H9 (cell line): ENCODE results near the gene PHAX. TPM values are rescaled to one million over a fixed set of nuclear protein-coding genes. Genes with fewer than 3 reads are reported as not detected.

ENCODE experiments used
- DNase-seq: peaks from one replicate; pipeline ENCODE4 v3.0.0-alpha.2; 2017
- H2AFZ ChIP-seq: one replicate; pipeline ENCODE4 v1.6.1; 2013; ENCODE audit warnings: mild to moderate bottlenecking, low read length, control low read depth, moderate library complexity
- H2AK5ac ChIP-seq: 2 replicates; pipeline ENCODE4 v1.6.1; 2013; ENCODE audit warnings: low read length, control low read depth, mixed read lengths; ENCODE audit not compliant: insufficient read length
- H2BK120ac ChIP-seq: one replicate; pipeline ENCODE4 v1.6.1; 2013; ENCODE audit warnings: low read depth, mild to moderate bottlenecking, low read length, control low read depth, inconsistent platforms; ENCODE audit not compliant: poor library complexity, severe bottlenecking
- H2BK12ac ChIP-seq: 2 replicates; pipeline ENCODE4 v1.6.1; 2013; ENCODE audit warnings: low read length, control low read depth, mixed read lengths, low read depth; ENCODE audit not compliant: insufficient read length
- H2BK15ac ChIP-seq: 2 replicates; pipeline ENCODE4 v1.6.1; 2013; ENCODE audit warnings: low read depth, low read length, control low read depth
- H2BK20ac ChIP-seq: one replicate; pipeline ENCODE4 v1.6.1; 2013; ENCODE audit warnings: low read depth, mild to moderate bottlenecking, low read length, control low read depth, inconsistent platforms; ENCODE audit not compliant: poor library complexity, severe bottlenecking
- H2BK5ac ChIP-seq: 2 replicates; pipeline ENCODE4 v1.6.1; 2013; ENCODE audit warnings: low read length, control low read depth, mixed read lengths; ENCODE audit not compliant: insufficient read length
- H3K14ac ChIP-seq: 2 replicates; pipeline ENCODE4 v1.6.1; 2013; ENCODE audit warnings: low read length, control low read depth; ENCODE audit not compliant: insufficient read depth
- H3K18ac ChIP-seq: 2 replicates; pipeline ENCODE4 v1.6.1; 2013; ENCODE audit warnings: low read depth, mild to moderate bottlenecking, mixed read lengths, low read length, control low read depth; ENCODE audit not compliant: insufficient read length
- H3K23ac ChIP-seq: 2 replicates; pipeline ENCODE4 v1.6.1; 2013; ENCODE audit warnings: low read length, control low read depth, mixed read lengths, low read depth; ENCODE audit not compliant: insufficient read length
- H3K23me2 ChIP-seq: 2 replicates; pipeline ENCODE4 v1.6.1; 2013; ENCODE audit warnings: low read depth, mild to moderate bottlenecking, mixed read lengths, low read length, control low read depth; ENCODE audit not compliant: insufficient read length, poor library complexity, severe bottlenecking
- H3K27ac ChIP-seq: 2 replicates; pipeline ENCODE4 v1.5.1; 2013; ENCODE audit warnings: low read length, control low read depth, mixed read lengths, low read depth; ENCODE audit not compliant: insufficient read length
- H3K27me3 ChIP-seq: 2 replicates; pipeline ENCODE4 v1.6.1; 2013; ENCODE audit warnings: low read length, control low read depth, inconsistent platforms; ENCODE audit not compliant: insufficient read depth
- H3K4ac ChIP-seq: 2 replicates; pipeline ENCODE4 v1.6.1; 2013; ENCODE audit warnings: low read depth, mild to moderate bottlenecking, control low read depth, inconsistent platforms, low read length, moderate library complexity
- H3K4me1 ChIP-seq: 2 replicates; pipeline ENCODE4 v1.6.1; 2013; ENCODE audit warnings: low read length, control low read depth, inconsistent platforms; ENCODE audit not compliant: insufficient read depth
- H3K4me2 ChIP-seq: 2 replicates; pipeline ENCODE4 v1.6.1; 2013; ENCODE audit warnings: low read length, control low read depth, mixed read lengths; ENCODE audit not compliant: insufficient read length, insufficient read depth
- H3K56ac ChIP-seq: 2 replicates; pipeline ENCODE4 v1.6.1; 2013; ENCODE audit warnings: low read depth, mild to moderate bottlenecking, mixed read lengths, low read length, control low read depth; ENCODE audit not compliant: insufficient read length
- H3K79me1 ChIP-seq: 2 replicates; pipeline ENCODE4 v1.6.1; 2013; ENCODE audit warnings: low read depth, mild to moderate bottlenecking, moderate library complexity, low read length, control low read depth, inconsistent platforms; ENCODE audit not compliant: insufficient read depth, poor library complexity, severe bottlenecking
- H3K79me2 ChIP-seq: 2 replicates; pipeline ENCODE4 v1.6.1; 2013; ENCODE audit warnings: low read length, control low read depth, inconsistent platforms; ENCODE audit not compliant: insufficient read depth
- H3K9ac ChIP-seq: 2 replicates; pipeline ENCODE4 v1.6.1; 2013; ENCODE audit warnings: low read length, control low read depth, mixed read lengths; ENCODE audit not compliant: insufficient read length; ENCODE audit errors: extremely low read depth
- H3K9me3 ChIP-seq: one replicate; pipeline ENCODE4 v1.6.1; 2013; ENCODE audit warnings: low read depth, low read length, inconsistent platforms; ENCODE audit not compliant: control insufficient read depth
- H3T11ph ChIP-seq: one replicate; pipeline ENCODE4 v1.6.1; 2013; ENCODE audit warnings: mild to moderate bottlenecking, low read length, control low read depth, inconsistent platforms
- H4K20me1 ChIP-seq: one replicate; pipeline ENCODE4 v1.6.1; 2013; ENCODE audit not compliant: control insufficient read depth, insufficient read length, insufficient read depth
- H4K5ac ChIP-seq: 2 replicates; pipeline ENCODE4 v1.6.1; 2013; ENCODE audit warnings: low read depth, mild to moderate bottlenecking, mixed read lengths, low read length, control low read depth; ENCODE audit not compliant: insufficient read length
- H4K8ac ChIP-seq: replicated peaks from 2 replicates; pipeline ENCODE4 v1.6.1; 2013; ENCODE audit warnings: low read length, control low read depth, mixed read lengths, low read depth; ENCODE audit not compliant: insufficient read length
- H4K91ac ChIP-seq: 2 replicates; pipeline ENCODE4 v1.6.1; 2013; ENCODE audit warnings: low read depth, mild to moderate bottlenecking, moderate library complexity, mixed read lengths, low read length, control low read depth; ENCODE audit not compliant: insufficient read length
- H3K27ac Mint-ChIP-seq, 3 experiments: 2 replicates in 2 of 3; 3 replicates in 1 of 3; pipeline ENCODE4 v1.8.0; 2020 to 2021; ENCODE audit warnings: mixed read lengths in 3 of 3, mild to moderate bottlenecking in 1 of 3, moderate library complexity in 1 of 3
- H3K27me3 Mint-ChIP-seq: 2 replicates; pipeline ENCODE4 v1.8.0; 2021; ENCODE audit warnings: low read depth, mild to moderate bottlenecking, moderate library complexity, mixed read lengths
- H3K36me3 Mint-ChIP-seq, 3 experiments: 2 replicates in 2 of 3; 3 replicates in 1 of 3; pipeline ENCODE4 v1.8.0; 2020 to 2021; ENCODE audit warnings: low read depth in 3 of 3, mixed read lengths in 3 of 3; ENCODE audit not compliant: insufficient read depth in 1 of 3
- H3K4me1 Mint-ChIP-seq, 2 experiments: 2 replicates each; pipeline ENCODE4 v1.8.0; 2020; ENCODE audit warnings: mixed read lengths in 2 of 2
- H3K4me3 Mint-ChIP-seq, 2 experiments: 2 replicates in 1 of 2; 3 replicates in 1 of 2; pipeline ENCODE4 v1.8.0; 2020 to 2021; ENCODE audit warnings: mild to moderate bottlenecking in 2 of 2, mixed read lengths in 2 of 2, moderate library complexity in 1 of 2
- H3K9me3 Mint-ChIP-seq, 2 experiments: 2 replicates in 1 of 2; 3 replicates in 1 of 2; pipeline ENCODE4 v1.8.0; 2020; ENCODE audit warnings: mild to moderate bottlenecking in 2 of 2, mixed read lengths in 2 of 2, moderate library complexity in 1 of 2
- CTCF ChIP-seq: fragments of 200-600 bp; sonication (generic); conservative IDR thresholded peaks from 3 replicates; pipeline ENCODE4 v1.8.0; 2021; ENCODE audit warnings: antibody characterized with exemption, mild to moderate bottlenecking
- WGBS: extraction: QIAGEN DNeasy Blood & Tissue Kit; methylation state at CpG from one replicate; pipeline ENCODE4 v1.1.7; 2013; ENCODE audit warnings: missing lambda C conversion rate, low lambda C conversion rate, mixed read lengths; ENCODE audit not compliant: insufficient read length; ENCODE audit errors: extremely low coverage; 5-methylcytosine and 5-hydroxymethylcytosine counted together
- total RNA-seq: library from RNA; stranded (reverse); gene quantifications from 2 replicates; pipeline ENCODE4 v1.2.1, GENCODE V29; 2021

The PHAX gene
- total RNA-seq, 1 experiment from 2014 or later = 65.6 TPM

- WGBS = no CpG with 5 or more reads among the region's 10 CpGs
- no peak for DNase-seq
- Histone ChIP-seq H3K56ac (no peak overlapping the region), H3K9ac (no peak overlapping the region), H3K27me3 (no peaks in the 10 kb centered on the region), H3K4me2 (no peak overlapping the region), H2BK5ac (no peak overlapping the region), H3K23ac (no peak overlapping the region), H3T11ph (no peak overlapping the region), H2BK20ac (no peak overlapping the region), H3K4ac (no peak overlapping the region), H3K9me3 (no peaks in the 10 kb centered on the region), H3K79me2 (no peaks in the 10 kb centered on the region), H3K27ac (no peak overlapping the region), H4K91ac (no peak overlapping the region), H4K8ac (no peak overlapping the region), H3K4me1 (no peaks in the 10 kb centered on the region), H3K14ac (no peak overlapping the region), H3K18ac (no peak overlapping the region), H2AFZ (no peak overlapping the region), H2BK12ac (no peak overlapping the region), H3K79me1 (peaks cover 3% of the 10 kb centered on the region), H2AK5ac (no peak overlapping the region), H4K5ac (no peak overlapping the region), H2BK15ac (no peak overlapping the region), H3K23me2 (no peaks in the 10 kb centered on the region), H2BK120ac (no peak overlapping the region), H4K20me1 (no peaks in the 10 kb centered on the region)
- H3K27ac Mint-ChIP-seq = no peak overlapping the region
- no peaks in the 10 kb centered on the region for H3K9me3 Mint-ChIP-seq
- H3K4me1 Mint-ChIP-seq = no peaks in the 10 kb centered on the region
- no peak overlapping the region for H3K4me3 Mint-ChIP-seq
- H3K36me3 Mint-ChIP-seq = peaks cover 48 to 78% (median 76%) of the 10 kb centered on the region in 3 experiments; a peak in 6 of 7 replicates
- no peaks in the 10 kb centered on the region for H3K27me3 Mint-ChIP-seq
- no peak for TF ChIP-seq CTCF
Measured at GRCh38 chr5:126575644-126576043, 25.1 kb upstream of the PHAX start.
